HG02885 (cell line): ENCODE measurements around the gene PCSK4.
"Not testable (repeated sequence)": the region's sequence is repeated elsewhere in the genome, so short reads cannot be mapped to it uniquely, and the experiment has no call there.

Experiments used
- ATAC-seq: cut with Tn5 transposase; IDR thresholded peaks from one replicate; pipeline ENCODE4 v1.9.1; 2021; ENCODE audit warnings: mild to moderate bottlenecking; ENCODE audit not compliant: unreplicated experiment, poor library complexity

PCSK4 gene

DNA sequence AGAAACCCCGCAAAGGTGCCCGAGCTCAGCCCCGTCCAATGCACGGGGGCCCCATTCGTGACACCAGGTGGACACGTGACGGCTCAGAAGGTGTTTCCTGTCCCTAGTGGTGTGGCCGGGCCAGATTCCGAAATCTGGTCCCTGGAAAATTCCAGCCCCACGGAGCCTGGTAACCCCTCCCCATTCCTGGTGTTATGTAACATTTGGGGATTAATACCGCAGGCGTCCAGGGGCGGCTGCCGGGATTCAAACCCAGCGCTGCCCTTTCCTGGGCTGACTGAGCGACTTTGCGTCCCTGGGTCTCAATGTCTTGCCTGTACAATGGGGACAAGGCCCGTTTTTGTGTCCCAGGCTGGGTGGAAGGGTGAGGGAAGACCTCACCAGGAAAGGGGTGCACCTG is 32.7 kb upstream of the PCSK4 start:
- ATAC-seq = no peak

DNA sequence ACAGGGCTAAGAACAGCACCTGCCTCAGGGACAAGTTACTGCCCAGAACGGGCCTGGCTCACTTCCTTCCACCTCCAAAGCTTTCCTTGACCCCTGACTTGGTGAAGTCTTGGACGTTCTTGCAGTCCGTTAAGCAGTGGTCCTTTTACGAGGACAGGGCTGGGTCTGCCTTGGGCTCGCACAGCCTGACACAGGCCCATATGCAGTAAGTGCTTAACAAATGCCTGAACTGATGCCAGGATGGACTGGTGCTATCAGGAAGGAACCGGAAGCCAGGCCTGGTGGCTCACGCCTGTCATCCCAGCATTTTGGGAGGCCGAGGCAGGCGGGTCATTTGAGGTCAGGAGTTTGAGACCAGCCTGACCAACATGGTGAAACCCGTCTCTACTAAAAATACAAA is 31.9 kb upstream of the PCSK4 start:
- no peak for ATAC-seq

DNA sequence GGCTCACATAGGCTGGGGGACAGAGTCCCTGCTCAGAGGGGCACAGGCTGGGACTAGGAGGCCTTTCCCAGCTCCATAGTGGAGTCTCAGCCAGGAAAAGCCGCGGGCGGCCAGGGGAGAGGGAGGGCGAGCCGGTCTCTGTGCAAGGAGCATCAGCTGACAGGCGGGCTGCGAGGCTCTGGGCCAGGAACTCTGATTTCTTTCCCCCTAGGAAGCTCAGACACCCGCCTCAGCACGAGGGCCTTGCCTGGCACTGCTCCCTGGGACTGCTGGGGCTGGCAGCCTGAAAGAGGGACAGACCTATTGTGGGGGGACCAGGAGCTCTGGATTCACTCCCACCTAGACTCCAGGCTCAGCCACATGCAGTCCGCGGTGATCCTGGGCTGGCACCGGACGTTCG is 31.5 kb upstream of the PCSK4 start:
- ATAC-seq = no peak

DNA sequence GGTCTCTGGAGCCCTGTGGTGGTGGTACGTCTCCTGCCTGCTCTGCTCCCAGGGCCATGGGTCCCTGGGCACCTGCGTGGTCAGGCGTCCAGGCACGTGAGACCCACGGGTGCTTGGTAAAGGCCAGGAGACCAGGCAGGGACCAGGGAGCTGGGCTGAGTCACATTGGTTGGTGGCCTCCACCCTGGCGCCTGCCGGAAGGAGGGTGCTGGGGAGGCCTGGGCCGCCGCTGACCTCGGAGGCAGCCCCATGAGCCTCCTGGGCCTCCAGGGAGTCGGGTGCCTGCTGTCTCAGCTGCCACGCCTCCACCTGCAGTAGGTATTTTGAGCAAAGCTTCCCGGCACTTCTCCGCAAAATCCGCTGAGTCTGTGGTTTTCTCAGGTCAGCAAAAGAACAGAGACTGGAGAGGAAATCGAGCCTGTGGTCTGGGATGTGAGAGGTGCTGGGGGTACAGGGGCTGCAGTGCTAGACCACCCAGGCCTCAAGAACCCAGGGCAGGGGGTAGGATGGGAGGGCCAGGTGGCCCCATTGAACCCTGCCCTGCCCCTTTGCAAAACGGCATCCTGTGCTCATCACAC is 30.1 kb upstream of the PCSK4 start:
- no peak for ATAC-seq

DNA sequence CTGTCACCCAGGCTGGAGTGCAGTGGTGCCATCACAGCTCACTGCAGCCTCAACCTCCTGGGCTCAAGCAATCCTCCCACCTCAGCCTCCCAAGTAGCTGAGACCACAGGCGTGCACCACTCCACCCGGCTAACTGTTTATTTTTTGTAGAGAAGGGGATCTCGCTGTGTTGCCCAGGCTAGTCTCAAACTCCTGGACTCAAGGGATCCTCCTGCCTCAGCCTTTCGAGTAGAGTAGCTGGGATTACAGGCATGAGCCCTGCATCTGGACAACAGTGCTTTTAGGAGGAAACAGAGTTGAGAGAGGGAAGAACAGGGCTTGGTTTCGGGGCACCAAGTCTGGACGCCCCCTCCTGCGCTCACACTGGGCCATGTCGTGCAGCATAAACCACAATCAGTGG is 29.7 kb upstream of the PCSK4 start:
- not testable (repeated sequence) for ATAC-seq

DNA sequence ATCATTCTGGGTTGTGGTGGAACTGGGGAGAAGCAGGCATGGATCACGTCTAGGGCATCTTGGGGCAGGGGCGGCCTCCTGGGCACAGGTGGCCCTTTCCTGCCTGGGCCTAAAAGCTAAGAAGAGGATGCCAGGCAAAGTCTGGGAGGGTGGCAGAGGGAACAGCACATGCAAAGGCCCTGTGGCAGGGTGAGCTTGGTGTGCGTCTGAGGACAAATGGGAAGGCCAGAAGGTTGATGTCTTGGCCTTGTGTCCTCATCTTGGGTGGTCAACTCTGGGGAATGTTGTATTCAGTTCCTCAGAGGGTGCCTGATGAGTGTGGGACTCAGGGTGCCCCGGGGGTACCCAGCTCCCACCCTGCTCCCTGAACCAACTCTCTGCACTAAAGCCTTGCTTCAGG is 28.3 kb upstream of the PCSK4 start:
- no peak for ATAC-seq

DNA sequence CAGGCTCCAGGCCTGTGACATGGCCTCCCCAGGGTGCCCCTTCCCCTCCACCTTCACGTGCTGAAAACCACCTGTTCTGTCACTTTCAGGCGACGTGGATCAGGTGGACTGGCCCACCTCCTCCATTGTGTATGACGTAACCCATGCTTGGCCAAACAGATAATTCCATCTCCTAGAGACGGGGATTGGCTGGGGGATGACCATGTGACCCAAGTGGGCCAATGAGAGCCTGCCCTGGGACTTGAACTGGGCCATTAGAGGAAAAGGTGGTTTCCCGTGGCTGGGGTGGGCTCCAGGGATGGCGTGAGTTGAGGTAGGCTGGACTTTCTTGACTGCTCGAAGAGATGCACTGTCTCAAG is 26.2 kb upstream of the PCSK4 start:
- ATAC-seq = no peak

DNA sequence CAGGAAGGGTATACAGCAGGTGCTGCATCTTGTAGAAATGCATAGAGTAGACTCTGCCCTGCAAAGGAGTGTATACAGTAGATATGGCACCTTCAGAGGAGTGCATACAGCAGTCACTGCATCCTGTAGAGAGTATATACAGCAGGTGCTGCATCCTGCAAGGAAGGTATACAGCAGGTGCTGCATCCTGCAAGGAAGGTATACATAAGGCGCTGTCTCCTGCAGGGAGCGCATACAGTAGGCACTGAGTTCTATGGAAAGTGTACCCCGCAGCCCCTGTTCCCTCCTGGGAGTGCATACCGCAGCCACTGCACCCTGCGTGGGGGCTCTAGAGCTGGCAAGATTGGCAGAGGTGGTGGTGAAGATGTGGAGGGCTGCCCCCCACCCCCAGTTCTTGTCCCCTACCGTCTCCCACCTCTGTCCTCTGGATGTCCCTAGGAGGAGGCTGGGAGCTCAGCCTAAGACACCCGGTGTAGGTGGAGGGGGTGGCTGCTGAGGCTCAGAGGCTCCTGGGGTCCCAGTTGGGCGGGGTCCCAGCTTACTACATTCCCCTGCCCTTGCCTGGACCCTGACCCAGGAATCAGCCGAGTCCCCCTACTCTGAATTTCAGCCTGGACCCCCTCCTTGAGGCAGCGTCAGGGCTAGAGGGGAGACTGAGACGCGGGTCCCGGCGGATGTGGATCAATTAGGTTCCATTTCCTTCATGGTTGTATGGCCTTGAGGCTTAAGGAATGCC is 25.0 kb upstream of the PCSK4 start:
- ATAC-seq = no peak

DNA sequence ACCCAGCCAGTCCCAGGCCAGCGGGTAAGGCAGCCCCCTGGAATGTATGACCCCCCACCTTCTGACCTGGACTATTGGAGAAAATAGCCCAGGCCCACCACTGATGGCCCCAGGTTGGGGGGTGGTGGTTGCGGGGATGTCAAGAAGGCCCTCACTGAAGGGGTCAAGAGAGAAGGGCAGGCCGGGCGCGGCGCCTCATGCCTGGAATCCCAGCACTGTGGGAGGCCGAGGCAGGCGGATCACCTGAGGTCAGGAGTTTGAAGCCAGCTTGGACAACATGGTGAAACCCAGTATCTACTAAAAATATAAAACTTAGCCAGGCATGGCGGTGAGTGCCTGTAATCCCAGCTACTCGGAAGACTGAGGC is 24.1 kb upstream of the PCSK4 start:
- no peak for ATAC-seq

DNA sequence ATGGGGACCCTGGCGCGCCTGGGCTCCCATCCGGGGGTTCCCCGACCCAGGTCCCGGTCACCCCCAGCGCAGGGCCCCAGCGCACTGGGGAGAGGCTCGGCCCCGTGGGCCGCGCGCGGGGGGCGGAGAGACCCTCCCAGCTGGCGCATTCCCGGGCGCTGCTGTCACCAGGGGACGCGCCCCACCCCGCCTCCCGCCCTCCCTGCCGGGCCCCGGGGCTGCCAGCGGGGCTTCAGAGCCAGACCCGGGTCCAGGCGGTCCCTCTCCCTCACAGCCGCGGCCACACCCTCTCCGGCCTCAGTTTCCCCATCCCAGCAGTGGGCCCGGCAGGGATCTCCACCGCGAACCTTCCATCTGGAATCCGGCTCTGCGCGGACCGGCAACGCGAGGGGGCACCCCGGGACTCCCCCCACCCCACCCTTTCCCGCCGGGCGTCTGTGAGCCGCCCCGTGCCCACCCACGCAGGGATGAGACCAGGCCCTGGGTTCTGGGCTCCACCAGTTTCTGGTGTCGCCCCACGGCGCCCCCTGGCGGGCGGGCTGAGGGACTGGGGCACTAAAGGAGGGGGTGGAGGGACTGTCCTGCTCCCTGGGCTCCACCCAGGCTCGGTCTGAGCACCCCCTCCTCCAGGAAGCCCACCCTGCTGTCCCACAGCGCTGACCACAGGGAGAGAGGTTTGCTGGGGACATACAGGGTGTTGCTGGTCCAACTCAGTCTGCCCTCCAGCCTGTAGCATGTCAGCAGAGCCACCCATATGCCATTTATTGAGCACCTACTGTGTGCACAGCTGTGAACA is 23.5 kb upstream of the PCSK4 start:
- ATAC-seq = no peak

DNA sequence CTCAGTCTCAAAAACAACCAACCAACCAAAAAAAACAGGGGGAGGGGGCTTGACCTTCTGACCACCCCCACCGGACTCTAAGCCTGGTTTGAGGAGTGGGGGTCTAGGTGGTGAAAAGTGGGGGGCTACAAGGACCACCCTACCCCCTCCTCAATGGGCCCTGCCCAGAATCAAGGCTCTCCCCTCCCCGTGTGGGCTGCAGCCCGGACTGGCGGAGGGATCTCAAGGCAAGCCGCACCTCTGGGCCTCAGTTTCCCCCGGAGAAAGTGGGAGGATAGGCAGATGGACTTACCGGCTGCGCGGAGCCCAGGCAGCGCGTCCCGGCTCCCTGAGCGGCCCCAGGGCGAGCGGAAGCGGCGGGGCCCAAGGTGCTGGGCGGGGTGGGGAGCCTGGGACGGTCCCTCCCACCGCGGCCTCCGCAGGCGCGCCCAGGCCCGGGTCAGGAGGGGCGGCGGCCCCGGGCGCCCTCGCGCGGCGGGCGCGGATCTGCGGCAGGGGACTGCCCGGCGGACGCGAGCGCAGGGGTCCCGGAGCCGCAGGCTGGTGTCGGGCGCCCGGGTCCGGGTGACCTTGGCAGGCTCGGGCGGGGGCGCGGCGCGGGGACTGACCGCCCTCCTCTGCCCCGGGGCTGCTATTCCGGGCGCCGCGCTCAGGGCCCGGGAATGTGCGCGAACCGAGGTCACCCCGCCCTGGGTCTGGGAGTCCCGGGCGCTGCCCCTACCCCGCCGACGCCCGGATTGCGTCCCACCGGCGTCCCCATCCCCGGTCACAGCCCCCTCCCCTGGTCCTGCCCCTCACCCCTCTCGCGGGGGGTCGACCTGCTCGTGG is 22.7 kb upstream of the PCSK4 start, which contains the start of gene ADAMTSL5:
ADAMTSL5 (minus strand) TSS at position 349 of the 828 bp plus-strand sequence. CDS start 2,076 bp downstream, outside the sequence.
- no peak for ATAC-seq

DNA sequence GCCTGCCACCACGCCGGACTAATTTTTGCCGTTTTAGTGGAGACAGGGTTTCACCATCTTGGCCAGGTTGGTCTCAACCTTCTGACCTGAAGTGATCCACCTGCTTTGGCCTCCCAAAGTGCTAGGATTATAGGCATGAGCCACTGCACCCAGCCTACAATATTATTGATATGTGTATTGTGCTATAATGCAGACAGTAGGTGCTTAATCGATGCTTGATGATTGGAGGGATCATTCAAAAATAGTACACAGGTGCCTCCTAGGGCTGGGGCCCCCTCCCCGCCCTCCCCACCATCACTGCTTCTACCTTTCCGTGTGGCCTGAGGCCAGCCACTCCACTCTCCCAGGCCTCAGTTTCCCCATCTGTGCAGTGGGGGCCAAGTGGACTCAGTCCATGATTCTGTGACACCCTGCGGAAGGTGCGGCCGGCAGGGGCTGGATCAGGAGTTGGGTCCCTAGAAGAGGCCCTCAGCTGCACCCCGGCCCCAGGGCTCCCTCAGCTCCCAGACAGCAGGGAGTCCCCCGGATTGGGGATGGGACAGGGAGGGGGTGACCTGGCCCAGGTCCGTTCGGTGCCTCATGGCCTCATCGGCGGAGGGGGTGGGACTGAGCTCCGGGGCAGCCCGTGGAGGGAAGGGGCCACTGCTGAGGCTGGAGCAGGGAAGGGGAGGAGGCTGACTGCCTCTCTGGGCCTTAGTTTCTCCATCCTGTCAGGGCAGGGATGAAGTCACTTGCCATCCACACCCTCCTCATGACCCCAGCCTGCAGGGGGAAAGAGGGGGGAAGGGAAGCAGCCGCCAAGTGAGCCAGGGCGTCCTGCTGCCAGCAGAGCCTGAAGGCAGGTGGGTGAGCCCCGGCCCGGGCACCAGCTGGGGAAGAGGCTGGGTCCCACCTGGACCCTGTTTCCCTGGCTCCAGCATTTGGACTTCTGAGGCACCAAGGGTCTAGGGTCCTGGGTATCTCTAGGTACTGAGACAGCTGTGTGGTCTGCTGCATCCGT is 21.5 kb upstream of the PCSK4 start:
- ATAC-seq = no peak

DNA sequence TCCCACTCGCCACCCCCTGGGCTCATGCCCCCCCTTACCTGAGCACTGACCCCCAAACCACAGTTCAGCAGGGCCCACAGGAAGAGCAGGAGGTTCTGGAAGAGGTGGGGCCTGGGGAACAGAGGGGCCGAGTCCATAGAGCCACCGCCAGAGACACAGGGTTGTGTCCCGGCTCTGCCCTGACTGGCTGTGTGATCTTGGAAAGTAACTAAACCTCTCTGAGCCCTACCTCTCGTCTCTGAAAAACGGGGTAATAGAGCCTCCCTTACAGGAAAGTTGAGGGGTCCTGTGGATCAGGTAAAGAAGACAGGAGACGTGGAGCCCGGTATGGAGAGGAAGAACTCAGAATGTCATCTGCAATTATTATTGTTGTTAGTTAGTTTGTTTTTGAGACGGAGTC is 20.7 kb upstream of the PCSK4 start:
- ATAC-seq = no peak

DNA sequence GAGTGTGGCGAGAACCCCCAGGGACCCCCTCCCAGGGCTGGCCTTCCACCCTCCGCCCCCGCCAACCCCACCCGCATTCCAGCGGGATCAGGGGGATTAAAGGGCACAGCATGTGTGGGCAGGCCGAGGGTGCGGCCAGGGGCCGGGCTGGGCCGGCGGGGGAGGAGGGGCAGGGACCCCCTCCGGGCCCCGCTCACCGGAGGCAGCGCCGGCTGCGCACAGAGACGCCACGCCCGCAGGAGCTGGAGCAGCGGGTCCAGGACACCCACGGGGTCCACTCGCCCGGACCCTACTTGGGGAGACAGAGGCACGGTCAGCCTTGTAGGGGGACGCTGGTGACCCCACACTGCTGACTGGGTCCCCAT is 20.3 kb upstream of the PCSK4 start:
- ATAC-seq = no peak

DNA sequence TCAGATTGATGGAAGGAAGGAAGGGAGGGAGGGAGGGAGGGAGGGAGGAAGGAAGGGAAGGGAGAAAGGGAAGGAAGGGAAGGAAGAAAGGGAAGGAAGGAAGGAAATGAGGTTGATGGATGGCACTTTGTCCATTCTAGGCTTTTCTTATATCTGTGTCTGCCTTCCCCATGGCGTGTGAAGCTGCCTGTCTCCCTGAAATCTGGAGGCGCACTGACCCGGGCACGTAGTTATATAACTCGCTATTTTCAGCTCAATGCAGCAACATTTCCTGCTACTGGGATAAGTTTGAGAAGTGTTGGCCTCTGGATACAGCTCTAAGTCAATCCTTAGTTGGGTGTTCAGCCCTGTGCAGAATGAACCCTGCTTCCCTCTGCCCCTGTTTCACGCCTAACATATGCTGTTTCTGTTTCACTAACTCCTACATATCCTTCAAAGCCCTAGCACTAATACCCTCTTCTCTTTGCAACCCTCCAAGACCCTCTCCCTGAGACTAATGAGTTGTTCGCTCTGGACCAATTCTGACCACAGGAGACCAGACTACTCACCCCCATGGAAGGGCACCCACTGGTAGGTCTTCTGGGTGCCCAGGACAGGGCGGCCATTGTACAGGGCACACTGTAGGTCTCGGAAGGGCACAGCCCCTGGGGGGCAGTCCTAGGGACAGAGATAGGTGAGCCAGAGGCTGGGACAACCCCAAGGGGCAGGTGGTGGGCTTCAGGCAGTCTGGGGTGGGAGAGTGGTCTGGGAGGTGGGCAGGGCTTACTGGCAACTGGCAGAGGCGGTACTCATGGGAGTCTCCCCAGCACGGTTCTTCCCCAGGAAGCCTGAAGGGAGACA is 19.7 kb upstream of the PCSK4 start:
- no peak for ATAC-seq

DNA sequence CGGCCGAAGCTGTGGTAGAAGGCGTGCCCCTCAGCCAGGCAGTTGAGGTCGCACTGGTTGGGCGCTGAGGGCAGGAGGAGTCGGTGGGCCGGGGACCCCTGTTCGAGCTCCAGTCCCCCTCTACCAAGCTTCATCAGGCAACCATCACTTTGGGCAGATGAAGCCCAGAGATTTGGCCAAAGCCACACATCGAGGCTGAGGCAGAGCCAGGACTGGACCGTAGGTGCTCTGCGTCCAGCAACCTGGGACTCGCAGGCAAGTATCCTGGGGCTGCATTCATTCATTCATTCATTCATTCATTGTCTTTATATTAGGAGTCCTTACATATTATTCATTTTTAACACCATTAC is 18.3 kb upstream of the PCSK4 start:
- no peak for ATAC-seq

DNA sequence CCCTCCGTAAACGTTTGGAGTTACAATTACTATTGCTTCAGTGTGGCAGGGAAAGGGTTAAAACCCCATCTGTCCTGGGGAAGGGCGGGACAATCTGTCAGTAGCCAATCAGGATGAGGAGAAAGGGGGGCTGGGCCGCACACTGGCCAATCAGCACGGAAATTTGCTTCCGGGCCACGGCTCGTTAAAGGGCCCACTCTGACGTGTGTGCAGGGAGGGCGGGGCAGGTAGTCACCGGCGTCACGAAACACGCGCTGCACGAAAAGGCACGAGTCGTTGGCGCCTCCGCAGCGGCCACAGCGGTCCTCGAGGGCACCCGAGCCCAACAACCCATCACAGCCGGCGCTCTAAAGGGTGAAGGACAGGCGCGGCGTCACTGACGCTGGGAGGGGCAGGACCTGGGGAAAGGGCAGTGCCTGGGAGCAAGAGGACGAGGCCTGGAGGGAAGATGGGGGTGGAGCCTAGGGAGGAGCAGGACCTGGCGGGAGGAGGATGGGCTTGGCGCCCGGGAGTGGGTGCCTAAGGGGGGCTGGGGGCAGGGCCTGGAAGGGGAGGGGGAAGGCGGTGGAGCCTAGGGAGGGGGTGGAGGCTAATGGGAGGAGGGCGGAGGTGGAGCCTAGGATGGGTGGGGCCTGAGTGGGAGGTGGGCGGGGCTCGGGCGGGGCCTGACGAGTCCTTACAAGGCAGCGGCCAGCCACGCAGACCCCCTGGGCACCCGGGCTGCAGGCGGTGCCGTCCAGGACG is 17.8 kb upstream of the PCSK4 start:
- peak; percentile 67 for ATAC-seq

DNA sequence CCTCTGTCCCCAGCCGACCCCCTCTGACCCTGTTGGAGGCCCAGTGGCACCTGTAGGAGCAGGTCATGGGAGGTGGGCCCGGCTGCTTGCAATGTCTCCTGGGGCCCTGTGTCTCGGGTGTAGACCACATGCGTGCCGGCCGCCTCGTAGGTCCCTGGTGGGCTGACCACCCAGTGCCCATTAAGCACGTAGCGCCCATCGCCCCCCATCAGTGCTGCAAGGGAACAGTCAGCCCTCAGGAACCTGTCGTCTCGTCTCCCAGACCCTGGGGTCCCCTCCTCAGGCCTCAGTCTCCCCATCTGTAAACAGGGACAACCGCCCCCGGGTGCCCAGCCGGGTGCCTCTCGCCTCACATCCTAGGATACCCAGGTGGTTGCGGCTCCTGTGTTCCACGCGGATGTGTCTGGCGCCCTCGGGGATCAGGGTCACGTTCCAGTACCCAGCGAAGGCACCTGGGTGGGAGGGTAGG is 17.1 kb upstream of the PCSK4 start:
- no peak for ATAC-seq
